MM.1S (cell line): ENCODE data around the gene MRAP2.

Experiments used
- EZH2 ChIP-seq: fragments of 300-600 bp; sonication (generic); optimal IDR thresholded peaks from 2 replicates; pipeline ENCODE3; 2017; ENCODE audit warnings: low read depth, mild to moderate bottlenecking, antibody characterized with exemption, low read length, mixed read lengths
- TF ChIP-seq, protein P1 (sequence below): fragments of 300-600 bp; sonication (generic); IDR thresholded peaks from 2 replicates; pipeline ENCODE4 v1.5.1; 2016; ENCODE audit warnings: antibody characterized with exemption, low read length, mixed read lengths

DNA sequence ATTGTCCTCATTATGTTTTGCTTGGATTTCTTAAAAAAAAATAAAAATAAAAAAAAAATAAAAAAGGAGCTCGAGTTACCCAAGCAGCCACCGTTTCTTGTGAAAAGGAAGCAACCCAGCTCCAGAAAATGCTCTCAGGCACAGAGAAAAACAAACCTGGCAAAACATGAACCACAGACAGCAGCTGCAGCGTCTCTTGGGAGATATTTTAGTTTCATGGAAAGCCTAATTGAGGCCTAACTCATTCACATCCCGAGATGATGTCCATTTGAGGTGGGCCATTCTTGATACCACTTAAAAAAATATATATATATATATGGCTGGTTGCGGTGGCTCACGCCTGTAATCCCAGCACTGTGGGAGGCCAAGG, 13.7 kb upstream of the MRAP2 start:
- TF ChIP-seq, protein P1, sequence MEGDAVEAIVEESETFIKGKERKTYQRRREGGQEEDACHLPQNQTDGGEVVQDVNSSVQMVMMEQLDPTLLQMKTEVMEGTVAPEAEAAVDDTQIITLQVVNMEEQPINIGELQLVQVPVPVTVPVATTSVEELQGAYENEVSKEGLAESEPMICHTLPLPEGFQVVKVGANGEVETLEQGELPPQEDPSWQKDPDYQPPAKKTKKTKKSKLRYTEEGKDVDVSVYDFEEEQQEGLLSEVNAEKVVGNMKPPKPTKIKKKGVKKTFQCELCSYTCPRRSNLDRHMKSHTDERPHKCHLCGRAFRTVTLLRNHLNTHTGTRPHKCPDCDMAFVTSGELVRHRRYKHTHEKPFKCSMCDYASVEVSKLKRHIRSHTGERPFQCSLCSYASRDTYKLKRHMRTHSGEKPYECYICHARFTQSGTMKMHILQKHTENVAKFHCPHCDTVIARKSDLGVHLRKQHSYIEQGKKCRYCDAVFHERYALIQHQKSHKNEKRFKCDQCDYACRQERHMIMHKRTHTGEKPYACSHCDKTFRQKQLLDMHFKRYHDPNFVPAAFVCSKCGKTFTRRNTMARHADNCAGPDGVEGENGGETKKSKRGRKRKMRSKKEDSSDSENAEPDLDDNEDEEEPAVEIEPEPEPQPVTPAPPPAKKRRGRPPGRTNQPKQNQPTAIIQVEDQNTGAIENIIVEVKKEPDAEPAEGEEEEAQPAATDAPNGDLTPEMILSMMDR = no peak
- TF ChIP-seq EZH2 = no peak
